ENCODE results near the gene FARSA. TPM values are rescaled to one million over a fixed set of nuclear protein-coding genes. Genes with fewer than 3 reads are reported as not detected.

FARSA gene
- total and polyA plus RNA-seq, 2 of the 13 experiments (the other 11 are each of a cell fraction or from before 2014, with no cell fraction given), result 25.9 to 72.0 TPM

DNA sequence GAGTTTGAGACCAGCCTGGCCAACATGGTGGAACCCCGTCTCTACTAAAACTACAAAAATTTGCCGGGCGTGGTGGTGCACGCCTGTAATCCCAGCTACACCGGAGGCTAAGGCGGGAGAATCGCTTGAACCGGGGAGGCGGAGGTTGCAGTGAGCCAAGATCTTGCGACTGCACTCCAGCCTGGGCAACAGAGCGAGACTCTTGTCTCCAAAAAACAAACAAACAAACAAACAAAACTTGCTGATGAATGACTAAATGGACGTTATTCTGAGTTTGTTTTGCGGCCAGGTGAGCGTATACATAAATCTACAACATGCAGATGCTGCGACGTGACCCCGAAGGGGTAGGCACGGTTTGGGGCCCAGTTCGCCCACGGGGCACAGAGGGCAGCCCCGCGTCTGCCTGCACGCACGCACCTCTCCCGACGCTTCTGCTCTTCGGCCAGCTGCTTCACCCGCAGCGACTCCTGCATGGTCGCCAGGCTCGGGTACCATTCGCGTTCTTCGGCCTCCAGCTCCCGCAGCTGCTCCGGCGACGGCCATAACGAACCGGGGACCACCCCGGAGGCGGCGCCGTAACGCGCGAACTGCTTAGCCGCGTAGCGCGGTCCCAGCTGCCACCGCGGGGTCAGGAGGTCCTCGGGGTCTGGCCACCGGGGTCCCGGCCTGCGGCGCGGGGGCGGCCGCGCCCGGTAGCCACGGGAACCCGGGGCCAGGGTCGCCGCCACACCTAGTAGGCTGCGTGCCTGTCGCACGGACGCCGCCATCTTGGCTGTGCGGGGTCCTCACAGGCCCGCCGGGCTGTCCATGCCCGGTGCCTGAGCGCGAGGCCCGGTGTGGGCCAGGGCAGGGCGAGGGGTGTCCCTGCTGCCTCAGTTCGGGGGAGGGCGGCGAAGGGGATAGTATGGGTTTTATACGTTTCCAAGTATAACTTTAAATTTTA lies 23.2 kb upstream of the FARSA start, which contains the start of gene GADD45GIP1 (continued):
- TF ChIP-seq, protein P1, sequence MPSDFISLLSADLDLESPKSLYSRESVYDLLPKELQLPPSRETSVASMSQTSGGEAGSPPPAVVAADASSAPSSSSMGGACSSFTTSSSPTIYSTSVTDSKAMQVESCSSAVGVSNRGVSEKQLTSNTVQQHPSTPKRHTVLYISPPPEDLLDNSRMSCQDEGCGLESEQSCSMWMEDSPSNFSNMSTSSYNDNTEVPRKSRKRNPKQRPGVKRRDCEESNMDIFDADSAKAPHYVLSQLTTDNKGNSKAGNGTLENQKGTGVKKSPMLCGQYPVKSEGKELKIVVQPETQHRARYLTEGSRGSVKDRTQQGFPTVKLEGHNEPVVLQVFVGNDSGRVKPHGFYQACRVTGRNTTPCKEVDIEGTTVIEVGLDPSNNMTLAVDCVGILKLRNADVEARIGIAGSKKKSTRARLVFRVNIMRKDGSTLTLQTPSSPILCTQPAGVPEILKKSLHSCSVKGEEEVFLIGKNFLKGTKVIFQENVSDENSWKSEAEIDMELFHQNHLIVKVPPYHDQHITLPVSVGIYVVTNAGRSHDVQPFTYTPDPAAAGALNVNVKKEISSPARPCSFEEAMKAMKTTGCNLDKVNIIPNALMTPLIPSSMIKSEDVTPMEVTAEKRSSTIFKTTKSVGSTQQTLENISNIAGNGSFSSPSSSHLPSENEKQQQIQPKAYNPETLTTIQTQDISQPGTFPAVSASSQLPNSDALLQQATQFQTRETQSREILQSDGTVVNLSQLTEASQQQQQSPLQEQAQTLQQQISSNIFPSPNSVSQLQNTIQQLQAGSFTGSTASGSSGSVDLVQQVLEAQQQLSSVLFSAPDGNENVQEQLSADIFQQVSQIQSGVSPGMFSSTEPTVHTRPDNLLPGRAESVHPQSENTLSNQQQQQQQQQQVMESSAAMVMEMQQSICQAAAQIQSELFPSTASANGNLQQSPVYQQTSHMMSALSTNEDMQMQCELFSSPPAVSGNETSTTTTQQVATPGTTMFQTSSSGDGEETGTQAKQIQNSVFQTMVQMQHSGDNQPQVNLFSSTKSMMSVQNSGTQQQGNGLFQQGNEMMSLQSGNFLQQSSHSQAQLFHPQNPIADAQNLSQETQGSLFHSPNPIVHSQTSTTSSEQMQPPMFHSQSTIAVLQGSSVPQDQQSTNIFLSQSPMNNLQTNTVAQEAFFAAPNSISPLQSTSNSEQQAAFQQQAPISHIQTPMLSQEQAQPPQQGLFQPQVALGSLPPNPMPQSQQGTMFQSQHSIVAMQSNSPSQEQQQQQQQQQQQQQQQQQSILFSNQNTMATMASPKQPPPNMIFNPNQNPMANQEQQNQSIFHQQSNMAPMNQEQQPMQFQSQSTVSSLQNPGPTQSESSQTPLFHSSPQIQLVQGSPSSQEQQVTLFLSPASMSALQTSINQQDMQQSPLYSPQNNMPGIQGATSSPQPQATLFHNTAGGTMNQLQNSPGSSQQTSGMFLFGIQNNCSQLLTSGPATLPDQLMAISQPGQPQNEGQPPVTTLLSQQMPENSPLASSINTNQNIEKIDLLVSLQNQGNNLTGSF (CRISPR knock-in tag; IDR thresholded peaks at IDR 0.05), result no peak
- TF ChIP-seq ZNF510 (CRISPR knock-in tag; IDR thresholded peaks at IDR 0.05; ENCODE audit: low read depth) (no peak), ZNF879 (CRISPR knock-in tag; IDR thresholded peaks at IDR 0.05) (no peak), AHR (CRISPR knock-in tag; IDR thresholded peaks at IDR 0.05) (peak; percentile 79; the same call in 1 of the 2 replicates), ARHGAP35 (CRISPR knock-in tag; IDR thresholded peaks at IDR 0.05; ENCODE audit: borderline replicate concordance) (peak; percentile 70; the same call in 1 of the 2 replicates), FIP1L1 (IDR thresholded peaks at IDR 0.05; ENCODE audit: borderline replicate concordance, insufficient read depth, low read depth, low read length) (no peak), PHF21A (CRISPR knock-in tag; IDR thresholded peaks at IDR 0.05) (no peak), JUND (CRISPR knock-in tag; IDR thresholded peaks at IDR 0.05) (no peak), ZNF546 (CRISPR knock-in tag; conservative IDR thresholded peaks at IDR 0.05) (no peak; the same call in 1 of the 2 replicates)
- TF ChIP-seq, protein P2, sequence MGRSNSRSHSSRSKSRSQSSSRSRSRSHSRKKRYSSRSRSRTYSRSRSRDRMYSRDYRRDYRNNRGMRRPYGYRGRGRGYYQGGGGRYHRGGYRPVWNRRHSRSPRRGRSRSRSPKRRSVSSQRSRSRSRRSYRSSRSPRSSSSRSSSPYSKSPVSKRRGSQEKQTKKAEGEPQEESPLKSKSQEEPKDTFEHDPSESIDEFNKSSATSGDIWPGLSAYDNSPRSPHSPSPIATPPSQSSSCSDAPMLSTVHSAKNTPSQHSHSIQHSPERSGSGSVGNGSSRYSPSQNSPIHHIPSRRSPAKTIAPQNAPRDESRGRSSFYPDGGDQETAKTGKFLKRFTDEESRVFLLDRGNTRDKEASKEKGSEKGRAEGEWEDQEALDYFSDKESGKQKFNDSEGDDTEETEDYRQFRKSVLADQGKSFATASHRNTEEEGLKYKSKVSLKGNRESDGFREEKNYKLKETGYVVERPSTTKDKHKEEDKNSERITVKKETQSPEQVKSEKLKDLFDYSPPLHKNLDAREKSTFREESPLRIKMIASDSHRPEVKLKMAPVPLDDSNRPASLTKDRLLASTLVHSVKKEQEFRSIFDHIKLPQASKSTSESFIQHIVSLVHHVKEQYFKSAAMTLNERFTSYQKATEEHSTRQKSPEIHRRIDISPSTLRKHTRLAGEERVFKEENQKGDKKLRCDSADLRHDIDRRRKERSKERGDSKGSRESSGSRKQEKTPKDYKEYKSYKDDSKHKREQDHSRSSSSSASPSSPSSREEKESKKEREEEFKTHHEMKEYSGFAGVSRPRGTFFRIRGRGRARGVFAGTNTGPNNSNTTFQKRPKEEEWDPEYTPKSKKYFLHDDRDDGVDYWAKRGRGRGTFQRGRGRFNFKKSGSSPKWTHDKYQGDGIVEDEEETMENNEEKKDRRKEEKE (IDR thresholded peaks at IDR 0.05), result no peak
- TF ChIP-seq, protein P3, sequence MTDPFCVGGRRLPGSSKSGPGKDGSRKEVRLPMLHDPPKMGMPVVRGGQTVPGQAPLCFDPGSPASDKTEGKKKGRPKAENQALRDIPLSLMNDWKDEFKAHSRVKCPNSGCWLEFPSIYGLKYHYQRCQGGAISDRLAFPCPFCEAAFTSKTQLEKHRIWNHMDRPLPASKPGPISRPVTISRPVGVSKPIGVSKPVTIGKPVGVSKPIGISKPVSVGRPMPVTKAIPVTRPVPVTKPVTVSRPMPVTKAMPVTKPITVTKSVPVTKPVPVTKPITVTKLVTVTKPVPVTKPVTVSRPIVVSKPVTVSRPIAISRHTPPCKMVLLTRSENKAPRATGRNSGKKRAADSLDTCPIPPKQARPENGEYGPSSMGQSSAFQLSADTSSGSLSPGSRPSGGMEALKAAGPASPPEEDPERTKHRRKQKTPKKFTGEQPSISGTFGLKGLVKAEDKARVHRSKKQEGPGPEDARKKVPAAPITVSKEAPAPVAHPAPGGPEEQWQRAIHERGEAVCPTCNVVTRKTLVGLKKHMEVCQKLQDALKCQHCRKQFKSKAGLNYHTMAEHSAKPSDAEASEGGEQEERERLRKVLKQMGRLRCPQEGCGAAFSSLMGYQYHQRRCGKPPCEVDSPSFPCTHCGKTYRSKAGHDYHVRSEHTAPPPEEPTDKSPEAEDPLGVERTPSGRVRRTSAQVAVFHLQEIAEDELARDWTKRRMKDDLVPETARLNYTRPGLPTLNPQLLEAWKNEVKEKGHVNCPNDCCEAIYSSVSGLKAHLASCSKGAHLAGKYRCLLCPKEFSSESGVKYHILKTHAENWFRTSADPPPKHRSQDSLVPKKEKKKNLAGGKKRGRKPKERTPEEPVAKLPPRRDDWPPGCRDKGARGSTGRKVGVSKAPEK (CRISPR knock-in tag; IDR thresholded peaks at IDR 0.05; ENCODE audit: borderline replicate concordance), result no peak
- TF ChIP-seq, protein P4, sequence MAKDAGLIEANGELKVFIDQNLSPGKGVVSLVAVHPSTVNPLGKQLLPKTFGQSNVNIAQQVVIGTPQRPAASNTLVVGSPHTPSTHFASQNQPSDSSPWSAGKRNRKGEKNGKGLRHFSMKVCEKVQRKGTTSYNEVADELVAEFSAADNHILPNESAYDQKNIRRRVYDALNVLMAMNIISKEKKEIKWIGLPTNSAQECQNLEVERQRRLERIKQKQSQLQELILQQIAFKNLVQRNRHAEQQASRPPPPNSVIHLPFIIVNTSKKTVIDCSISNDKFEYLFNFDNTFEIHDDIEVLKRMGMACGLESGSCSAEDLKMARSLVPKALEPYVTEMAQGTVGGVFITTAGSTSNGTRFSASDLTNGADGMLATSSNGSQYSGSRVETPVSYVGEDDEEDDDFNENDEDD (CRISPR knock-in tag; IDR thresholded peaks at IDR 0.05; ENCODE audit: borderline replicate concordance), result peak; percentile 72; the same call in 1 of the 2 replicates
- TF ChIP-seq, protein P5, sequence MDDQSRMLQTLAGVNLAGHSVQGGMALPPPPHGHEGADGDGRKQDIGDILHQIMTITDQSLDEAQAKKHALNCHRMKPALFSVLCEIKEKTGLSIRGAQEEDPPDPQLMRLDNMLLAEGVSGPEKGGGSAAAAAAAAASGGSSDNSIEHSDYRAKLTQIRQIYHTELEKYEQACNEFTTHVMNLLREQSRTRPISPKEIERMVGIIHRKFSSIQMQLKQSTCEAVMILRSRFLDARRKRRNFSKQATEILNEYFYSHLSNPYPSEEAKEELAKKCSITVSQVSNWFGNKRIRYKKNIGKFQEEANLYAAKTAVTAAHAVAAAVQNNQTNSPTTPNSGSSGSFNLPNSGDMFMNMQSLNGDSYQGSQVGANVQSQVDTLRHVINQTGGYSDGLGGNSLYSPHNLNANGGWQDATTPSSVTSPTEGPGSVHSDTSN (CRISPR knock-in tag; IDR thresholded peaks at IDR 0.05; ENCODE audit: borderline replicate concordance), result no peak

Data from HepG2 (cell line).